Gastrocnemius medialis (tissue), 4 donors: ENCODE results near the gene MYRIP. TPM values are rescaled to one million over a fixed set of nuclear protein-coding genes. Genes with fewer than 3 reads are reported as not detected.
"Not testable (repeated sequence)": the region's sequence is repeated elsewhere in the genome, so short reads cannot be mapped to it uniquely, and the experiment has no call there.

Experiments used
- ATAC-seq, 2 donors: fragments of 150-250 bp; one replicate each; pipeline ENCODE4 v1.9.1; 2016
- DNase-seq, 2 donors: peaks; one replicate each; pipeline ENCODE4 v3.0.0-alpha.2; 2019
- H3K27ac ChIP-seq, 4 donors: fragments of 200-600 bp; sonication (generic); 1 replicate in 1 of 4; 2 replicates in 3 of 4; pipeline ENCODE4 v1.5.1; 2016 to 2018; ENCODE audit warnings: mild to moderate bottlenecking in 2 of 4, moderate library complexity in 1 of 4
- H3K27me3 ChIP-seq, 3 donors: fragments of 200-600 bp; sonication (generic) in 2 of 3; 1 replicate in 1 of 3; 2 replicates in 2 of 3; pipeline versions ENCODE4 v1.5.1 to v1.6.0; 2016 to 2019; ENCODE audit warnings: mild to moderate bottlenecking in 1 of 3, moderate library complexity in 1 of 3
- H3K36me3 ChIP-seq, 2 donors: fragments of 200-600 bp; sonication (generic) in 1 of 2; one replicate each; pipeline ENCODE4 v1.5.1; 2017 to 2018
- H3K4me1 ChIP-seq, 2 donors: fragments of 200-600 bp; sonication (generic) in 1 of 2; one replicate each; pipeline ENCODE4 v1.5.1; 2016 to 2017; ENCODE audit warnings: mild to moderate bottlenecking in 2 of 2
- H3K4me3 ChIP-seq, 4 donors: fragments of 200-600 bp; sonication (generic) in 3 of 4; 1 replicate in 1 of 4; 2 replicates in 3 of 4; pipeline ENCODE4 v1.5.1; 2016 to 2019; ENCODE audit warnings: mild to moderate bottlenecking in 2 of 4
- H3K9me3 ChIP-seq, 3 donors: fragments of 200-600 bp; sonication (generic) in 2 of 3; 1 replicate in 1 of 3; 2 replicates in 2 of 3; pipeline ENCODE4 v1.5.1; 2016 to 2019
- POLR2A ChIP-seq, 2 donors: fragments of 450-650 bp; IDR thresholded peaks; one replicate each; pipeline ENCODE4 v1.6.1; 2017; ENCODE audit warnings: antibody characterized with exemption in 2 of 2, mild to moderate bottlenecking in 2 of 2, moderate library complexity in 2 of 2
- in situ Hi-C, 4 donors: fragments of 200-750 bp; cut with MboI; loops; one replicate each; pipeline versions ENCODE4 v1.15.0 to v1.8.0; 2017; ENCODE audit warnings: low sequenced_read_pairs in 4 of 4
- intact Hi-C: fragments of 100-400 bp; cut with DNase I; formaldehyde crosslinking; loops from one replicate; pipeline ENCODE4 v1.15.1; 2023; ENCODE audit warnings: low total_unique reads
- total RNA-seq, 4 donors: library from RNA; depleted of rRNA; stranded (reverse); fragments of >200 nt; gene quantifications; one replicate each; pipeline versions ENCODE4 v1.1.0 to v1.2.3, GENCODE V29; 2016
- TF ChIP-seq, protein P1 (sequence below), 5 experiments: fragments of 450-650 bp in 3 of 5; fragments of 200-600 bp in 2 of 5; sonication (generic) in 2 of 5; IDR thresholded peaks in 4 of 5; conservative IDR thresholded peaks in 1 of 5; 1 replicate in 4 of 5; 2 replicates in 1 of 5; pipeline ENCODE4 v1.5.1; 2016 to 2019; ENCODE audit warnings: antibody characterized with exemption in 5 of 5, mild to moderate bottlenecking in 3 of 5, moderate library complexity in 3 of 5

MYRIP gene
- total RNA-seq, 4 donors from 2014 or later: 0.66 to 1.9 (median 1.5) TPM

DNA sequence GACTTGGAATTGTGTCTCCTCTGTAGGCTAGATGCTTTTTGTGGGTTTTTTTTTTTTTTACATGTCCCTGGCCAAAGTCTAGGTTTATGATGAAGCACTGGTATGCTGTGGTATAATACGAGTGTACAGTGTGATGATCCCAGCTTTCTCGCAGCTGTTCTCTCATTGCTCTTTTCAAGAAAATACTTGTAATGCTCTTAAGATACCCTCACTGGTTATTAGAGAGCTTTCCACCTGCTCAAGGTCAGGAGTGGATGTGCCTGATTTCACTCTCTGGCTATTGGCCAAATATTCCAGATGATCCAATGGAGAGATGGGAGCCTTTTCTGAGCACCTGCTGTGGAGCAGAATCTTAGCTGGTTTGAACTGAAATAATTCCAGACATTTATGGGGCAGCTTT is 215.1 kb downstream of the MYRIP start:
- intact Hi-C loops: no loop called here
- no peak overlapping the region for H3K4me3 ChIP-seq
- TF ChIP-seq POLR2A (IDR thresholded peaks at IDR 0.05): no peak
- TF ChIP-seq, protein P1, sequence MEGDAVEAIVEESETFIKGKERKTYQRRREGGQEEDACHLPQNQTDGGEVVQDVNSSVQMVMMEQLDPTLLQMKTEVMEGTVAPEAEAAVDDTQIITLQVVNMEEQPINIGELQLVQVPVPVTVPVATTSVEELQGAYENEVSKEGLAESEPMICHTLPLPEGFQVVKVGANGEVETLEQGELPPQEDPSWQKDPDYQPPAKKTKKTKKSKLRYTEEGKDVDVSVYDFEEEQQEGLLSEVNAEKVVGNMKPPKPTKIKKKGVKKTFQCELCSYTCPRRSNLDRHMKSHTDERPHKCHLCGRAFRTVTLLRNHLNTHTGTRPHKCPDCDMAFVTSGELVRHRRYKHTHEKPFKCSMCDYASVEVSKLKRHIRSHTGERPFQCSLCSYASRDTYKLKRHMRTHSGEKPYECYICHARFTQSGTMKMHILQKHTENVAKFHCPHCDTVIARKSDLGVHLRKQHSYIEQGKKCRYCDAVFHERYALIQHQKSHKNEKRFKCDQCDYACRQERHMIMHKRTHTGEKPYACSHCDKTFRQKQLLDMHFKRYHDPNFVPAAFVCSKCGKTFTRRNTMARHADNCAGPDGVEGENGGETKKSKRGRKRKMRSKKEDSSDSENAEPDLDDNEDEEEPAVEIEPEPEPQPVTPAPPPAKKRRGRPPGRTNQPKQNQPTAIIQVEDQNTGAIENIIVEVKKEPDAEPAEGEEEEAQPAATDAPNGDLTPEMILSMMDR (IDR thresholded peaks at IDR 0.05 in 4 of 5, conservative IDR thresholded peaks at IDR 0.05 in 1 of 5): no peak
- no peaks in the 10 kb centered on the region for H3K36me3 ChIP-seq
- H3K27ac ChIP-seq: no peak overlapping the region
- H3K4me1 ChIP-seq: no peaks in the 10 kb centered on the region
- H3K27me3 ChIP-seq: no peaks in the 10 kb centered on the region
- no peak for DNase-seq
- no peaks in the 10 kb centered on the region for H3K9me3 ChIP-seq
- ATAC-seq: no peak
- in situ Hi-C loops: no loop called here

DNA sequence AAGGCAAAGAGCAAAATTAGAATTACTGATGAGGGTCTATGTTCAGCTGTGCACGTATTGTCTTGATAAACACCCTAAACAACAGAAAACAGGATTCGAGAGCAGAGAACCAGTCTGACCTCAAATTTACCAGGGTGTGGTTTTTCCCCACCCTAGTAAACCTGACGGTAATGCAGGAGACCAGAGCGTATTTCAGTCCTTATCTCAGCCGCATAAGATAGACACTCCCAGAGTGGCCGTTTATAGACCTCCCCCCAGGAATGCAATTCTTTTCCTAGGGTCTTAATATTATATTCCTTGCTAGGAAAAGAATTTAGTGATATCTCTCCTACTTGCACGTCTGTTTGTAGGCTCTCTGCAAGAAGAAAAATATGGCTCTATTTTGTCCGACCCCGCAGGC is 216.5 kb downstream of the MYRIP start:
- H3K9me3 ChIP-seq, intact Hi-C loops, H3K27me3 ChIP-seq, H3K4me3 ChIP-seq, H3K27ac ChIP-seq, H3K36me3 ChIP-seq, ATAC-seq, DNase-seq, H3K4me1 ChIP-seq, in situ Hi-C loops: not testable (repeated sequence)

DNA sequence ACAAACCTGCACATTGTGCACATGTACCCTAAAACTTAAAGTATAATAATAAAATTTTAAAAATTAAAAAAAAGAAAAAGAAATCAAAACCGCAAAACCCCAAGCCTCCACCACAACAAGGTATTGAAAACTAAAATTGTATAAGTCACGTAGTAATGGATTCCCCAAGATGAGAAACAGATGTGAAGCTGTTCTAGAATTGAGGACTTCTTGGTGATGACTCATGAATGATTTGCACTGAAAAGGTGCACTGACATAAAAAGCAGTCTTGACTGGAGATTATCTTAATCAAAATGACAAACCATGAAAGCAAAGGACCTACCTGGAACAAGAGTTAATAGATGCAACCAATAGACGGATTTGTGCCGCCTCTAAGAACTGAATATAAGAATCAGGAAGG is 225.8 kb downstream of the MYRIP start:
- Histone ChIP-seq H3K27ac (no peak overlapping the region), H3K36me3 (no peaks in the 10 kb centered on the region), H3K4me3 (no peak overlapping the region), H3K27me3 (no peaks in the 10 kb centered on the region), H3K4me1 (no peaks in the 10 kb centered on the region), H3K9me3 (no peaks in the 10 kb centered on the region)
- no peak for DNase-seq
- TF ChIP-seq, protein P1 (IDR thresholded peaks at IDR 0.05 in 4 of 5, conservative IDR thresholded peaks at IDR 0.05 in 1 of 5): no peak
- no peak for TF ChIP-seq POLR2A (IDR thresholded peaks at IDR 0.05)
- in situ Hi-C loops: no loop called here
- intact Hi-C loops: no loop called here
- ATAC-seq: no peak

DNA sequence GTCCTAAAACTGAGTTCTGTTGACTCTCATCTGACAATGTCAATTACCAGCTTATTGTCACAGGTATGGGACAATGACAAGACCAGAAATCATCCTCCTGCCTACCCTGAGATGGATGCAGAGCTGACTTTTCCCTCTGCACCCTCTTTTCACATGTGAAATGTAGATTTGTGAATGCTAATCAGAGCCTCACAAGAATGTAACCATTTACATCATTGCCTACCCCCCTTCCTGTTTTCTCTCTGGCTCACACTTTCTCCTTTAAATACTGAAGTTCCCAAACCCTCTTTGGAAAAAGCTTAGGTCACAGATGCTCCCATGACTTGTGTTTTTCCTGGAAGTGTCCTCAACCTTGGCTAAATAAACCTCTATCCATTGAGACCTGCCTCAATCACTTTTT is 228.2 kb downstream of the MYRIP start:
- H3K27ac ChIP-seq: no peak overlapping the region
- H3K27me3 ChIP-seq: no peaks in the 10 kb centered on the region
- no peak overlapping the region for H3K4me3 ChIP-seq
- no peaks in the 10 kb centered on the region for H3K36me3 ChIP-seq
- no peak for ATAC-seq
- in situ Hi-C loops (no loop called here), intact Hi-C loops (no loop called here)
- DNase-seq: no peak
- H3K4me1 ChIP-seq: no peaks in the 10 kb centered on the region
- TF ChIP-seq, protein P1 (IDR thresholded peaks at IDR 0.05 in 4 of 5, conservative IDR thresholded peaks at IDR 0.05 in 1 of 5): no peak
- TF ChIP-seq POLR2A (IDR thresholded peaks at IDR 0.05): no peak
- no peaks in the 10 kb centered on the region for H3K9me3 ChIP-seq

DNA sequence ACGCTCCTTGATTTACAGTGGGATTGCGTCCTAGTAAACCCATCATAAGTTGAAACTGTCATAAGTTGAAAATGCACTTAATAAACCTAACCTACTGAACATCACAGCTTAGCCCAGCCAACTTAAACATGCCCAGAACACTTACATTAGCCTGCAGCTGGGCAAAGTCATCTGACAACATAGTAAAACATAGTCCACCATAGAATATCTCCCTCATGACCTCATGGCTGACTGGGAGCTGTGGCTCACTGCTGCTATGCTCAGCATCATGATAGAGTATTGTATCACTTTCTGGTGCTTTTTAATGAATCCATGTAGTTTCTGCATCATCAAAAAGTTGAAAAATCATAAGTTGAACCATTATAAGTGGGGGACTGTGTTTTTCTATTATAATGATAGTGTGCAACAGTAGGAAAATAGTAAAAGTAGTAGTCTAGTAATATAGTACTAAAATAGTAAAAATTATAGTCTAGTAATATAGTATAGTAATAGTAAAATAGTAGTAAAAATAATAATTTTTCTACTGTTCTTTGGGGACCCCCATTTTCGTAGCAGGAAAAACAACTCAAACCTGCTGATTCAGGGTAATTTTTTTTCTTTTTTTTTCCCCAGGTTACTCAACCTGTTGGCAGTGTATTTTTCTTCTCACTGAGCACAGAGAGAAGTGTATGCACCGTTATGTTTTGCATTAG is 233.5 kb downstream of the MYRIP start:
- no peaks in the 10 kb centered on the region for H3K4me1 ChIP-seq
- no peak for DNase-seq
- no peaks in the 10 kb centered on the region for H3K36me3 ChIP-seq
- H3K27ac ChIP-seq: no peak overlapping the region
- H3K27me3 ChIP-seq: no peaks in the 10 kb centered on the region
- intact Hi-C loops: no loop called here
- no peak for ATAC-seq
- H3K4me3 ChIP-seq: no peak overlapping the region
- TF ChIP-seq, protein P1 (IDR thresholded peaks at IDR 0.05 in 4 of 5, conservative IDR thresholded peaks at IDR 0.05 in 1 of 5): no peak
- no peak for TF ChIP-seq POLR2A (IDR thresholded peaks at IDR 0.05)
- H3K9me3 ChIP-seq: no peaks in the 10 kb centered on the region
- in situ Hi-C loops: no loop called here
